LHCN-M2 (cell line): ENCODE results near the gene MIS12. TPM values are rescaled to one million over a fixed set of nuclear protein-coding genes. Genes with fewer than 3 reads are reported as not detected.

Experiments
- DNase-seq: peaks from one replicate; pipeline ENCODE4 v3.0.0-alpha.2; 2012; ENCODE audit warnings: low read depth
- total RNA-seq: library from RNA; depleted of rRNA; stranded (reverse); fragments of >200 nt; gene quantifications from 2 replicates; pipeline ENCODE4 v1.2.3, GENCODE V29; 2014

MIS12 gene
- total RNA-seq, 1 experiment from 2014 or later: 26.2 TPM

DNA sequence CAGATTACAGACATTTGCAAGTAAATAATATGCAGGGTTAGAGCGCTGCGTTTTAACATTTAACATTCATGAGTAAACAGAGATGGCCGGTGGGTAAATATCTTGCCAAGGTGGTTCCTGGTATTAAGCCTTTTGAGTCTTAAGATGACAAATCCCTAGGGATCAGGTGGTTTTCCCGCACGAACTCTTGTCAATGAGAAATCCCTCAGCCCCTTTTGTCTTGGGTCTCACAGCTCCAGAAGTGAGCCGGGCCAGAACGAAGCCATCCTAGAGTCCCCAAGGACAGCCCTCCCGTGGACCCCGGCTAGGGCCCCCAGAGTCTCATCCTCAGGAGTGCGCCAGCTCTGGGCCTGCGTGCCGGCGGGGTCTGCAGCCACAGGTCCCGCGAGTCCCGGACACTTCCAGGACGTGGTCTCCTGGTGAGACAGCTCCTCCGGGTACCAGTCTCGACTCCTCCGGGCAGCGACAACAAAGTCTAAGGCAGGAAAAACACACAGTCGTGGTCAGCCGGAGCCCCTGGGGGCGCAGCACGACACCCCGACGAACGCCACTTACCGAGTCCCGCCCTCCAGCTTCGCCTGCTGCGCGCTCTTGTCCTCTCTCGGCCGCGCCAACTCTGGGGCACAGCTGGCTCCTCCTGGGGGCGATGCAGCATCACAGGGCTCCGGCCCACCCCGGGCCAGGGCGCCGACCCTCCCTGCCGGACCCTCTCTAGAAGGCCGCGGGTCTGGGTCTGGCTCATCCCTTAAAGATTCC lies 13.3 kb downstream of the MIS12 start:
- no peak for DNase-seq

DNA sequence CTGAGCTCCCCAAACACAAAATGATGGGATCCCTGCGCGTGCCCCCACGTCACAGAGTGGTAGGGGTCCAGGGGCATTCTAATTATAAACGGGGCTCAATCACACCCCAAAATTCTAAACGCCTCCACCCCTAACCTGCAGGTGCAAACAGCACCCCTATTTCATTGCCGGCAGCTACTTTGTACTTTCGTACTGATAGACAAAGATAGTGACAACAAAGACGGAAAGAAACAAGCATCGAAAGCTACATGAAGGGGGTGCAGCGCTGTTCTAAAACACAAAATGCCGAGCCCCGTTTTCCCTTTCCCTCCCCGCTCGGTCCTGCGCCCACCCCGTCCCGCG lies 13.9 kb downstream of the MIS12 start:
- no peak for DNase-seq

DNA sequence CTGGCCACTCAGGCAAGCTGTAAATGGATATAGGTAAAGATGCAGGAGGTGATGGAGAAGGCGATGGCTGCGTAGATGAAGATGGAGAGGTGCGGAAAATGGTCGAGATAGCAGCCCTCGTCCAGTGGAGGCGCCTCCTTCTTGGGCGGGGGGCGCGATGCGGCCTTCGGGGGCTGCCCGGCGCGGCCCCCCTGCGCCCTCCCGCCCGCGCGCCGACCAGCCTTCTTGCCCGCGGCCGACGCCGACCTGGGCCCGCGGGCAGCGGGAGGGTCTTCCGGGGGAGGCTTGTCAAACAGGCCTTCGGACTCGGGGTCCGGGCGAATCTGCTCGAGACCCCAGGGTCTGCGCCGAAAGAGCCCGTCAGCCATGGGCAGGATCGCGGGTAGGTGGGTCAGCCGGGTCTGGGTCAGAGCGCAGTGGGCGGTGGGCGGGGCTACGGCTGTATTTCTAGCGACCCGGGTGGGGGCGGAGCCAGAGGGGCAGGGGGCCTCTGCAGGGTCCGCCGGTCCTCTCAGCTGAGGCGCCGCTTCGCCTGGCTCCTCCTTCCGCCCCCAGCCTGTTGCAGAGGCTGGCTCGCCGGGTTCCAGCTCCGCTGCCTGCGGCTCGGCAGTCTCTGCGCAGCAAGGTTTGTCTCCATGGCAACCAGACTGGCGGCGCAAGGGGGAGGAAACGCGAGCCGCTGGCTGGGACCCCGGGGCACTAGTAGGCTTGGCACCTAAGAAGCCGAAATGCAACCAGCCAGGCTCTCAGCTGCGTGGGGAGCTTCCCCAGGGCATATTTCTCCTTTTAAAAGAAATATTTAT lies 14.4 kb downstream of the MIS12 start:
- DNase-seq: peak; percentile 67

GRCh38 chr17:5501685-5502084 lies 15.3 kb downstream of the MIS12 start:
- DNase-seq: no peak

DNA sequence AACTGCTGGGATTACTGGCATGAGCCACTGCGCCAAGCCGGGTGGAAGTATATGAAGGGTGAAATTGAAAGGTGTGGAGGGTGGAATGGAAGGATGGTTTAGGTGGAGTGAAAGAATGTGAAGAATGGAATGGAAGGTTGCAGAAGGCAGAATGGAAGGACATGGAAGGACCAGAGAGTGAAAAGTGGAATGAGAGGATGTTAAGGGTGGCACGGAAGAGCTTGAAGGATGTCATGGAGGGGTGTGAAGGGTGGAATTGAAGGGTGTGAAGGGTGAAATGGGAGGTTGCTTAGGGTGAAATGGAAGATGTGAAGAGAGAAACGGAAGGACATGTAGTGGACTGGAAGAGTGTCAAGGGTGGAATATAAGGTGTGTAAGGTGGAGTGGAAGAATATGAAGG lies 16.2 kb downstream of the MIS12 start:
- no peak for DNase-seq

- no peak for DNase-seq
Observed at GRCh38 chr17:5506307-5506706, 19.9 kb downstream of the MIS12 start.

DNA sequence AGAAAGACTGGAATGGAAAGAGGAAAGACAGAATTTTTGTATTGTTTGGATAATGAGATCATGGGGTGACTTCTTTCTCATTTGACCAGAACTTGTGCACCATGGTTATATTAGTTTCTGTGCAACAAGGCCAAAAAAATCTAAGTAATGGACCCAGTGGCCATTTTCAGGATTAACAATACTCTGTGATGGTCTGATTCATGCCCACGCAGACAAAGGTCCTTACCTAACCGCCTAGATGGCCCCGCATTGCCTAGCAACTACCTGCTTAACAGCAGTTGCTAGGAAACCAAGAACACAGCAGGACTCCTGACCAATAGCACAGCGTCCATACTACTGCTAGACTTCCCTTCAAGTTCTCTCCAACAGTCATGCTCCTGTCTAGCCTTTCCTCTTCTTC lies 22.4 kb downstream of the MIS12 start:
- DNase-seq: peak; percentile 22

GRCh38 chr17:5509482-5509881 lies 23.1 kb downstream of the MIS12 start:
- peak; percentile 39 for DNase-seq

DNA sequence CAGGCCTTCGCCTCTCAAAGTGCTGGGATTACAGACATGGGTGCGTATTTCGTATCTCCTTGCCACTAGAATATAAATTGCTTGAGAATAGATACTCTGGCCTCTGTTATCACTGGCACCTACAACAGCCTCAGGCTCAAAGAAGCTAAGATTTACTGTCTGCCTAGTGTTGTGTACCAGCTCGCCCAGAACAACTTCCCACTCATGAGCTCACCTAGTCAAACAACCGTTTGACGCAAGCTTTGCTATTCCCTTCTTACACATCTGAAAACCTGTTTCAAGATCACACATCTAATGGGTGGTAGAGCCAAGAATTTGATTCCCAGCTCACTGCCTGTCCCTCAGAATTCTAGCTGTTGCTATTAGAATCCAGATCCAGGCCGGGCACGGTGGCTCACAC lies 24.4 kb downstream of the MIS12 start:
- DNase-seq: no peak

GRCh38 chr17:5511401-5512225 lies 25.2 kb downstream of the MIS12 start:
- DNase-seq: no peak

GRCh38 chr17:5513628-5514027 lies 27.3 kb downstream of the MIS12 start:
- DNase-seq: no peak

DNA sequence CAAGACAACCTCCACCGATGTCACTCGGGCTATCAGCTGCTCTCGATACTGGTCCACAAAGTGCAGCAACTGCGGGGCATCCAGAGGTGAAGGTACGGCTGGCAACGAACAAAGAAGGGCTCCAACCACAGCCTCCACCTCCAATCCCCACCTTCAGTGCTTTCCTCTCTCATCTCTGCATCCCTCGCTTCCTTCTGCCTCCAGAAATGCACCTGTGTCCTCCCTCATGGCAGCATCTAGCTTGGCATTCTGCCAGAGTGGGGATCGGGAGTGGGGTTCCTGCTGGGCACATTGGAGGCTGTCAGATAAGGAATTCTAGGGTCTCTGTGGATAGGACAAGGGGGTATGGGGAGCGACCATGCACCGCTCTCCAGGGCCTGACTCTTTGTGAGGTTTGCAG lies 28.6 kb downstream of the MIS12 start:
- DNase-seq: no peak

GRCh38 chr17:5516060-5516792 lies 29.9 kb downstream of the MIS12 start:
- DNase-seq: peak; percentile 97

GRCh38 chr17:5522476-5522875 lies 36.1 kb downstream of the MIS12 start:
- DNase-seq: no peak

GRCh38 chr17:5523249-5523648 lies 36.9 kb downstream of the MIS12 start:
- no peak for DNase-seq

DNA sequence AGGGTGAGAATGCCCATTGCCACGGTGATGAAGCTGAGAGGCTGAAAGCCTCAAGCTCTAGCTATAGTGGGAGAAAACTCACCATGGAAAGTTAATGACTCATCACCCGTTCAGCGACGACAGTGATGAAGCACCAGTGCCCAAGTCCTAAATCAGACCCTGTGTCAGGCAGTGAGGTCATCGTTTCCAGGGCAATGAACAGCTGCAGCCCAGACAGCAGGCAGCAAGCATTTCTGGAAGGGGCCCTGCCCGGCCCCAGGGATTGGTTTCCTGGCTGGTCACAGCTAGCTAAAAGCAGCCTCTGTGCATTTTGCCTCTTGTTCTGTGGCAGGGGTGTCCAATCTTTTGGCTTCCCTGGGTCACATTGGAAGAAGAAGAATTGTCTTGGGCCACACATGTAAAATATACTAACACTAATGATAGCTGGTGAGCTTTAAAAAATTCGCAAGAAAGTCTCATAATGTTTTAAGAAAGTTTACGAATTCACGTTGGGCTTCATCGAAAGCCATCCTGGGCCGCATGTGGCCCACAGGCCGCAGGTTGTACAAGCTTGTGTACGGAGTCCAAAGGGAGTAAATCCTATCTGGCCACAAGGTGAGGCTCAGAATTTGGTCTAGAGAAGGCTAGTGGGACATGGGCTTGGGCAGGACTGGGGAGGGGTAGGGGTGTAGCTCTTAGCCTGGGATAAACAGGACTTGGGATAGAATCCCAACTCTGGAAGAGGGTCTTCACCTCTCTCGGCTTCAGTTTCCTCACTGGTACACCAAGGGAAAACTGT lies 40.6 kb downstream of the MIS12 start:
- peak; percentile 100 for DNase-seq

GRCh38 chr17:5527601-5528250 lies 41.4 kb downstream of the MIS12 start:
- no peak for DNase-seq

DNA sequence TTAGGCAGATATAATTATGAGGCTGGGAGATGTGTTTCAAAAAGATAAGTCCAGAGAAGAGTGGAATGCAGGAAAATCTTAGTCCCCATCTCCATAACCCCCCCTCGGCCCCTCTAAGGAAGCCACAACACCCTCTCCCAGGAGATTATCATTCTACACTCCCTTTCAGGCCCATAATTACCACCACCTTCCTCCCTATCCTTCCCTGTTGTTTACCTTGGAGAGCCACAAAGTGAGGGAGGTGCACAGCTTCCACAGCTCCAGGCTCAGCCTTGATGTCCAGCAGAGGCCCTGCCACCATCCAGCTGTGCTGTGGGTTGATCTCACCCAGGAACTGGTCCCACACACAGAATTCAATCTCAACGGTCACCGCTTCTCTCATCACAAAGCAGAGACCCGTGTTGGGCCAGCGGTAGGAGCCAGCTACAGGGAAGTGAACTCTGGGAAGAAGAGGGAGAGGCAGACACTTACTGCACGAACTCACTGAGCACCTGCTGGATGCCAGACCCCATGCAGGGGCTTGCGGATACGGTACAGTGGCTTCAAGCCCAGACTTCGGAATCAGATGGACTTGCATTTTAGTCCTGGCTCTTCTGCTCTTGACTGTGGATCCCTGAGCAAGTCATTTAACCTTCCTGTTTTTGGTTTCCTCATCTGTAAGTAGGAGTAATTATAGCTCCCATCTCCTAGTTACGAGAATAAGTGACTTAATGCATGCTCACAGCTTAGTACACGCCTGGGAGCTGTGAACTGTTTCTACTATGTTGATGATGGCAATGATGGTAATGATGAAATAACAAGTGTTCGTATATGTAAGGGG lies 44.1 kb downstream of the MIS12 start:
- no peak for DNase-seq

GRCh38 chr17:5531085-5531418 lies 44.7 kb downstream of the MIS12 start:
- DNase-seq: no peak

- no peak for DNase-seq
Observed at GRCh38 chr17:5532581-5532980, 46.2 kb downstream of the MIS12 start.
